Measurements from ENCODE around the gene ZP3. TPM values are rescaled to one million over a fixed set of nuclear protein-coding genes. Genes with fewer than 3 reads are reported as not detected.
"Not testable (repeated sequence)": the region's sequence is repeated elsewhere in the genome, so short reads cannot be mapped to it uniquely, and the experiment has no call there.

Gene ZP3
- total RNA-seq, 1 donor from 2014 or later, result not detected

DNA sequence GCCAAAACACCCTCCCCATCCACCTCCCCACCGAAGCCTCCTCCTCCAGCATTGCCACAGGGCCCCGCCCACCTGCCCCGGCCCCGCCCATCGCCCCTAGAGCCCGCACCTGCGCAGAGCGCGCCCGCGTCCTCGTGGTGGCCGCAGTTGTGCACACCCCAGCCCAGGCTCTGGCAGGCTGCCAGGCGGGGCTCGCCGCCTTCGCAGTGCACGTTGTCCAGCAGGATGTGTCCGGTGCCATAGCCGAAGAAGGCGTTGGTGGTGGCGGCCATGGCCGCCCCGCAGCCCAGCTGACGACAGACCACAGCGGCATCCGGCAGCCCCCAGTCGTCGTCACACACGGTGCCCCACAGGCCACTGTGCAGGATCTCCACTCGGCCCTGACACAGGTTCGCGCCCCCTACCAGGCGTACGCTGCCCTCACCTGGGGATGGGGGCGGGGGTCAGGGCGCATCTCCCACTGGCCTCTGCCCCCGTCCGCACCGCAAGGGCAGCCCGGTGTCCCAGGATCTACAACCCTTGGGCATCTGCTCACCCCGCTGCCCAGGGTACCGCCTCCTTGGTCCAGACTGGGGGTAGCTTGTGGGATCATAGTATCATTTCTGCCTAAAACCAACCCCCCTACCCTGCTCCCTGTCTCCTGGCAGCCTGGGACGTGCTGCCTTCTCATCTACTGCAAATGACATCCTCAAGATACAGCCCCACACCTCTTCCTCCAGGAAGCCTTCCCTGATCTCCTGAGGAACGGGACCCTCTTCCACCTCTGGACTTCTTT is 27.2 kb upstream of the ZP3 start:
- TF ChIP-seq CTCF (IDR thresholded peaks at IDR 0.05; ENCODE audit: unreplicated experiment), result no peak
- H3K27ac Mint-ChIP-seq, result no peak overlapping the region
- no peaks in the 10 kb centered on the region for H3K36me3 Mint-ChIP-seq (ENCODE audit: insufficient read depth)
- DNase-seq (ENCODE audit: low spot score, unreplicated experiment), result no peak
- no peaks in the 10 kb centered on the region for H3K9me3 Mint-ChIP-seq (ENCODE audit: low read depth)
- H3K4me3 Mint-ChIP-seq (ENCODE audit: low read depth), result no peak overlapping the region
- H3K4me1 Mint-ChIP-seq (ENCODE audit: low read depth), result peaks cover 2% of the 10 kb centered on the region
- H3K27me3 Mint-ChIP-seq, result peaks cover 12% of the 10 kb centered on the region

GRCh38 chr7:76400248-76400647 is 24.5 kb upstream of the ZP3 start:
- Mint-ChIP-seq H3K27ac (no peak overlapping the region), H3K4me1 (ENCODE audit: low read depth) (peaks cover 4% of the 10 kb centered on the region)
- no peak for DNase-seq (ENCODE audit: low spot score, unreplicated experiment)

GRCh38 chr7:76403097-76403496 is 21.7 kb upstream of the ZP3 start:
- H3K4me1 Mint-ChIP-seq (ENCODE audit: low read depth); H3K4me3 Mint-ChIP-seq (ENCODE audit: low read depth); H3K36me3 Mint-ChIP-seq (ENCODE audit: insufficient read depth); H3K9me3 Mint-ChIP-seq (ENCODE audit: low read depth); DNase-seq (ENCODE audit: low spot score, unreplicated experiment); H3K27ac Mint-ChIP-seq; H3K27me3 Mint-ChIP-seq: not testable (repeated sequence)

More at GRCh38 chr7:76400248-76400647, 24.5 kb upstream of the ZP3 start:
- Mint-ChIP-seq H3K27me3 (peaks cover 9% of the 10 kb centered on the region), H3K4me3 (ENCODE audit: low read depth) (no peak overlapping the region), H3K36me3 (ENCODE audit: insufficient read depth) (no peaks in the 10 kb centered on the region), H3K9me3 (ENCODE audit: low read depth) (no peaks in the 10 kb centered on the region)
- no peak for TF ChIP-seq CTCF (IDR thresholded peaks at IDR 0.05; ENCODE audit: unreplicated experiment)

DNA sequence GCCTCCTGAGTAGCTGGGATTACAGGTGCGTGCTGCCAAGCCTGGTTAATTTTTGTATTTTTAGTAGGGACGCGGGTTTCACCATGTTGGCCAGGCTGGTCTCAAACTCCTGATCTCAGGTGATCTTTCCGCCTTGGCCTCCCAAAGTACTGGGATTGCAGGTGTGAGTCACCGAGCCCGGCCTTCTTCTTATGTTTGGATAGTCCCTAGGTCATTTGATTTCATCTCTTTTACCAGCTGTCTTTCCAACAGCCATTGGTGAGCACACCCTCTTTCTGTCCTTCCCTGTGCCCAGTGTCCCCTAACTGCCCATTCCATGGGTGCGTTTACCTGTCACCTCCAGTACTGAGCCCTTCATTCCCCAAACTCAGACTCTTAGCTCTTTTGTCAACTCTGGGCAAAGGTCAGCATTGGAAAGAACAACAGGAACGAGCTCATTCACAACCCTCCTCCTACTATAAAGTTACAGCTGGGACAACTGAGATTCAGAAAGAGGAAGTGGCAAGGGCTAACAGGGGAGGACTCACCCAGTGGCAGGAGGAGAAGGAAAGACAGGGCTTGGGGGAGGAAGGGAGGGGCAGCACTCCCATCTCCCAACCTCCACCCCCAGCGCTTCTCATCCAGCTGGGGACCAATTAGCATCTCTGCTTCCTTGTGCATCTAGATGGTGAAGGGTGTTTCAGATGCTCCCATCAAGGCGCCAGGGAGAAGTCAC is 20.8 kb upstream of the ZP3 start:
- Mint-ChIP-seq H3K27ac (no peak overlapping the region), H3K9me3 (ENCODE audit: low read depth) (no peaks in the 10 kb centered on the region), H3K36me3 (ENCODE audit: insufficient read depth) (no peaks in the 10 kb centered on the region), H3K4me1 (ENCODE audit: low read depth) (peaks cover 9% of the 10 kb centered on the region), H3K27me3 (peaks cover 4% of the 10 kb centered on the region), H3K4me3 (ENCODE audit: low read depth) (no peak overlapping the region)
- no peak for DNase-seq (ENCODE audit: low spot score, unreplicated experiment)
- TF ChIP-seq CTCF (IDR thresholded peaks at IDR 0.05; ENCODE audit: unreplicated experiment), result no peak

- no peak overlapping the region for H3K27ac Mint-ChIP-seq
- peaks cover 5% of the 10 kb centered on the region for H3K27me3 Mint-ChIP-seq
- no peak for TF ChIP-seq CTCF (IDR thresholded peaks at IDR 0.05; ENCODE audit: unreplicated experiment)
- no peak overlapping the region for H3K4me3 Mint-ChIP-seq (ENCODE audit: low read depth)
- H3K36me3 Mint-ChIP-seq (ENCODE audit: insufficient read depth), result no peaks in the 10 kb centered on the region
- H3K9me3 Mint-ChIP-seq (ENCODE audit: low read depth), result no peaks in the 10 kb centered on the region
- H3K4me1 Mint-ChIP-seq (ENCODE audit: low read depth), result peaks cover 14% of the 10 kb centered on the region
- no peak for DNase-seq (ENCODE audit: low spot score, unreplicated experiment)
Observed at GRCh38 chr7:76405738-76406137, 19.0 kb upstream of the ZP3 start.

All from progenitor cell of endocrine pancreas (in vitro differentiated cells).